ENCODE results near the gene TRMT1.

Gene TRMT1

GRCh38 chr19:13138171-13138915, 21.8 kb upstream of the TRMT1 start:
- in situ Hi-C loops (cut with MboI; ENCODE audit: low sequenced_read_pairs, unreplicated experiment), result no loop called here
- no peak for DNase-seq (ENCODE audit: low spot score)
- no peak for TF ChIP-seq CTCF (IDR thresholded peaks at IDR 0.05; ENCODE audit: borderline replicate concordance, control extremely low read depth, extremely low read depth, insufficient read depth, missing control alignments)

DNA sequence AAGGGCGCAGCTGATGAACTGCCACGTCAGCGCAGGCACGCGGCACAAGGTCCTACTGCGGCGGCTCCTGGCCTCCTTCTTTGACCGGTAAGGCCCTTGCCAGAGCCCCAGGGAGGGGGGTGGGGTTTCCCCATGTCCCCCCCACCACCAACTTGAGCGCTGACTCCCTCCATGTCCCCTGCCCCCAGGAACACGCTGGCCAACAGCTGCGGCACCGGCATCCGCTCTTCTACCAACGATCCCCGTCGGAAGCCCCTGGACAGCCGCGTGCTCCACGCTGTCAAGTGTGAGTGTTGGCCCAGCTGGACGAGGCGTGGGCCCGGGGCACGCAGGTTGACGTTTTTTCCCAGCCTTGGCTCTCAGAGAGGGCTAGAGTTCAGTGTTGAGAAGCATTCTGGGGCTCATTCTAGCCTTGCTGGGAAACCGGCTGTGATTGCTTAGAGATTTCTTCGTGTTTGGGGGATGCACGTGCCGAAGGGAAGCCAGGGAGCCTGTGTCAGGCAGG, 20.8 kb upstream of the TRMT1 start:
- no peak for TF ChIP-seq CTCF (IDR thresholded peaks at IDR 0.05; ENCODE audit: borderline replicate concordance, control extremely low read depth, extremely low read depth, insufficient read depth, missing control alignments)
- DNase-seq (ENCODE audit: low spot score), result no peak
- in situ Hi-C loops (cut with MboI; ENCODE audit: low sequenced_read_pairs, unreplicated experiment), result no loop called here

DNA sequence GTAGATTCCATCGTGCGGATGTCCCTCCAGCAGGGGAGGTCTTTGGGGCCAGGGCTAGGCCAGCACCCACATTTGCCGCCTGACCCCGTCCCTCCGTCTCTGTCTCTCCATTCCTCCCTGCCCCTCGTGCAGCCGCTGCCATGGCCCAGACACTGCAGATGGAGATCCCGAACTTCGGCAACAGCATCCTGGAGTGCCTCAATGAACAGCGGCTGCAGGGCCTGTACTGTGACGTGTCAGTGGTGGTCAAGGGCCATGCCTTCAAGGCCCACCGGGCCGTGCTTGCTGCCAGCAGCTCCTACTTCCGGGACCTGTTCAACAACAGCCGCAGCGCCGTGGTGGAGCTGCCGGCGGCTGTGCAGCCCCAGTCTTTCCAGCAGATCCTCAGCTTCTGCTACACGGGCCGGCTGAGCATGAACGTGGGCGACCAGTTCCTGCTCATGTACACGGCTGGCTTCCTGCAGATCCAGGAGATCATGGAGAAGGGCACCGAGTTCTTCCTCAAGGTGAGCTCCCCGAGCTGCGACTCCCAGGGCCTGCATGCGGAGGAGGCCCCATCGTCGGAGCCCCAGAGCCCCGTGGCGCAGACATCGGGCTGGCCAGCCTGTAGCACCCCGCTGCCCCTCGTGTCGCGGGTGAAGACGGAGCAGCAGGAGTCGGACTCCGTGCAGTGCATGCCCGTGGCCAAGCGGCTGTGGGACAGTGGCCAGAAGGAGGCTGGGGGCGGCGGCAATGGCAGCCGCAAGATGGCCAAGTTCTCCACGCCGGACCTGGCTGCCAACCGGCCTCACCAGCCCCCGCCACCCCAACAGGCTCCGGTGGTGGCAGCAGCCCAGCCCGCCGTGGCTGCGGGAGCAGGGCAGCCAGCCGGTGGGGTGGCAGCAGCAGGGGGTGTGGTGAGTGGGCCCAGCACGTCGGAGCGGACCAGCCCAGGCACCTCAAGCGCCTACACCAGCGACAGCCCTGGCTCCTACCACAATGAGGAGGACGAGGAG, 18.8 kb upstream of the TRMT1 start:
- no peak for DNase-seq (ENCODE audit: low spot score)
- in situ Hi-C loops (cut with MboI; ENCODE audit: low sequenced_read_pairs, unreplicated experiment), result no loop called here
- no peak for TF ChIP-seq CTCF (IDR thresholded peaks at IDR 0.05; ENCODE audit: borderline replicate concordance, control extremely low read depth, extremely low read depth, insufficient read depth, missing control alignments)

GRCh38 chr19:13134626-13135025, 18.1 kb upstream of the TRMT1 start:
- DNase-seq (ENCODE audit: low spot score), result no peak
- TF ChIP-seq CTCF (IDR thresholded peaks at IDR 0.05; ENCODE audit: borderline replicate concordance, control extremely low read depth, extremely low read depth, insufficient read depth, missing control alignments), result no peak
- in situ Hi-C loops (cut with MboI; ENCODE audit: low sequenced_read_pairs, unreplicated experiment), result no loop called here

DNA sequence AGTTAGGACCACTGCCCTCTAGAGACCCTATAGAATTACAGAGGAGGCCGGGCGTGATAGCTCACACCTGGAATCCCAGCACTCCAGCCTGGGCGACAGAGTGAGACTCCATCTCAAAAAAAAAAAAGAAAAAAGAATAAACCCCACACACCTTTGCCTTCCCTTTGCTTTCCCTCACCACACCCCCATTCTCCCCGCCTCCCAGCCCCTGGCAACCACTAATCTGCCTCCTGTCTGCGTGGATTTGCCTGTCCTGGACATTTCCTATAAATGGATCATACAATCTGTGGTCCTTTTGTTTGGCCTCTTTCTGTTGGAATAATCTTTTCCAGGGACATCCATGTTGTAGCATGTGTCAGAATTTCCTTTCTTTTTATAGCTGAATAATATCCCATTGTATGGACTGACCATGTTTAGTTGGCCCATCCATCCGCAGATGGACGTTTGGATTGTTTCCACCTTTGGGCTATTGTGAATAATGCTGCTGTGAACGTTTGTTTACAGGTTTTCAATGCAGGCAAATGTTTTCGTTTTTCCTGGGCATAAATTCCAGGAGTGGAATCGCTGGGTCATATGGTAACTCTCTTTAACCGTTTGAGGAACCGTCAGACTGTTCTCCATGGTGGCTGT, 16.8 kb upstream of the TRMT1 start:
- in situ Hi-C loops (cut with MboI; ENCODE audit: low sequenced_read_pairs, unreplicated experiment), result no loop called here
- no peak for DNase-seq (ENCODE audit: low spot score)
- TF ChIP-seq CTCF (IDR thresholded peaks at IDR 0.05; ENCODE audit: borderline replicate concordance, control extremely low read depth, extremely low read depth, insufficient read depth, missing control alignments), result no peak
